B cell (primary cell): ENCODE results near the gene GRID1. TPM values are rescaled to one million over a fixed set of nuclear protein-coding genes. Genes with fewer than 3 reads are reported as not detected.

Source experiments
- ATAC-seq: fragments of 200-7000 bp; cut with Tn5 transposase; one replicate; pipeline ENCODE4 v1.10.0; 2021; ENCODE audit warnings: low read depth, mild to moderate bottlenecking, moderate number of reproducible peaks, moderate library complexity
- CTCF ChIA-PET: fragments of 350-600 bp; sonication (Branson Sonifier 250); formaldehyde crosslinking; loops from one replicate; lab custom pipeline; 2021; ENCODE audit warnings: antibody characterized with exemption, inconsistent platforms; lab: Charles Lee
- POLR2A ChIA-PET: fragments of 350-600 bp; sonication (Branson Sonifier 250); formaldehyde crosslinking; loops from one replicate; lab custom pipeline; 2021; ENCODE audit warnings: antibody characterized with exemption; lab: Charles Lee
- DNase-seq: peaks from one replicate; pipeline ENCODE4 v3.0.0; 2013
- H2AFZ ChIP-seq: 2 replicates; pipeline ENCODE4 v1.6.1; 2012; ENCODE audit warnings: mild to moderate bottlenecking, low read depth, low read length; ENCODE audit not compliant: insufficient read depth, poor library complexity, severe bottlenecking
- H3K27ac ChIP-seq, 2 donors: 1 replicate in 1 of 2; 2 replicates in 1 of 2; pipeline ENCODE4 v1.5.1; 2012 to 2013; ENCODE audit warnings: low read length in 2 of 2, mild to moderate bottlenecking in 2 of 2, moderate library complexity in 1 of 2
- H3K27me3 ChIP-seq, 4 experiments: fragments of 200-600 bp in 1 of 4; sonication (generic) in 1 of 4; replicated peaks in 1 of 4; 1 replicate in 2 of 4; 2 replicates in 2 of 4; pipeline versions ENCODE4 v1.6.1 to v1.7.0; 2013 to 2016; ENCODE audit warnings: low read length in 3 of 4, mild to moderate bottlenecking in 2 of 4, mixed read lengths in 1 of 4, moderate library complexity in 1 of 4; ENCODE audit not compliant: insufficient read depth in 4 of 4, control insufficient read depth in 3 of 4; ENCODE audit errors: control extremely low read depth in 1 of 4
- H3K36me3 ChIP-seq, 2 experiments: replicated peaks in 1 of 2; 1 replicate in 1 of 2; 2 replicates in 1 of 2; pipeline versions ENCODE4 v1.6.1 to v1.7.1; 2013; ENCODE audit warnings: low read length in 1 of 2; ENCODE audit not compliant: insufficient read depth in 2 of 2, control insufficient read depth in 1 of 2; ENCODE audit errors: control extremely low read depth in 1 of 2, extremely low read depth in 1 of 2
- H3K4me1 ChIP-seq, 2 donors: fragments of 200-600 bp in 1 of 2; sonication (generic) in 1 of 2; 1 replicate in 1 of 2; 2 replicates in 1 of 2; pipeline versions ENCODE4 v1.5.1 to v1.6.1; 2013 to 2017; ENCODE audit warnings: low read length in 2 of 2; ENCODE audit not compliant: control insufficient read depth in 2 of 2, insufficient read depth in 2 of 2
- H3K4me2 ChIP-seq: replicated peaks from 2 replicates; pipeline ENCODE3; 2012; ENCODE audit warnings: mild to moderate bottlenecking, low read depth, low read length; ENCODE audit not compliant: poor library complexity, severe bottlenecking
- H3K4me3 ChIP-seq, 5 experiments: fragments of 200-600 bp in 1 of 5; sonication (generic) in 1 of 5; 1 replicate in 3 of 5; 2 replicates in 2 of 5; pipeline versions ENCODE4 v1.5.1 to v1.7.0; 2011 to 2016; ENCODE audit warnings: low read length in 4 of 5, mild to moderate bottlenecking in 4 of 5, low read depth in 2 of 5, control low read depth in 1 of 5, moderate library complexity in 1 of 5; ENCODE audit not compliant: insufficient read depth in 1 of 5; ENCODE audit errors: control extremely low read depth in 1 of 5, extremely low read depth in 1 of 5
- H3K79me2 ChIP-seq: fragments of 200-600 bp; sonication (generic); one replicate; pipeline ENCODE4 v1.6.0; 2016; ENCODE audit warnings: low read length; ENCODE audit not compliant: control insufficient read depth, insufficient read depth
- H3K9ac ChIP-seq: fragments of 200-600 bp; sonication (generic); 2 replicates; pipeline ENCODE4 v1.6.1; 2017; ENCODE audit warnings: mild to moderate bottlenecking, low read length, moderate library complexity
- H3K9me3 ChIP-seq, 3 donors: one replicate each; pipeline versions ENCODE4 v1.6.1 to v1.7.1; 2013; ENCODE audit warnings: low read length in 2 of 3; ENCODE audit not compliant: control insufficient read depth in 2 of 3, insufficient read depth in 1 of 3; ENCODE audit errors: control extremely low read depth in 1 of 3
- H4K20me1 ChIP-seq: 2 replicates; pipeline ENCODE4 v1.6.0; 2012; ENCODE audit warnings: mild to moderate bottlenecking, low read length; ENCODE audit not compliant: insufficient read depth, control insufficient read depth, poor library complexity, severe bottlenecking
- H3K27ac Mint-ChIP-seq: one replicate; pipeline ENCODE4 v1.8.0; 2021; ENCODE audit warnings: mixed read lengths
- H3K27me3 Mint-ChIP-seq: one replicate; pipeline ENCODE4 v1.8.0; 2021; ENCODE audit warnings: mixed read lengths
- H3K4me1 Mint-ChIP-seq: one replicate; pipeline ENCODE4 v1.8.0; 2021; ENCODE audit warnings: mixed read lengths
- H3K4me3 Mint-ChIP-seq: one replicate; pipeline ENCODE4 v1.8.0; 2021; ENCODE audit warnings: mixed read lengths
- H3K9me3 Mint-ChIP-seq: one replicate; pipeline ENCODE4 v1.8.0; 2022; ENCODE audit warnings: mixed read lengths; ENCODE audit not compliant: insufficient read depth
- CTCF ChIP-seq: fragments of 200-600 bp; IDR thresholded peaks from one replicate; pipeline ENCODE4 v1.8.0; 2022; ENCODE audit warnings: antibody characterized with exemption, mild to moderate bottlenecking
- EZH2 ChIP-seq: IDR thresholded peaks from 2 replicates; pipeline ENCODE4 v1.6.1; 2012; ENCODE audit warnings: borderline replicate concordance, low read depth, mild to moderate bottlenecking, moderate library complexity, low read length; ENCODE audit not compliant: insufficient read depth, poor library complexity, severe bottlenecking
- WGBS: methylation state at CpG from one replicate; pipeline ENCODE4 v1.1.5; 2013; ENCODE audit warnings: missing lambda C conversion rate; ENCODE audit not compliant: insufficient coverage; 5-methylcytosine and 5-hydroxymethylcytosine counted together
- intact Hi-C: fragments of 100-400 bp; cut with micrococcal nuclease; formaldehyde crosslinking; loops from one replicate; pipeline ENCODE4 v1.10.0; 2022
- polyA plus RNA-seq: library from polyadenylated mRNA; depleted of rRNA; stranded (reverse); fragments of >200 nt; gene quantifications from 2 replicates; pipeline ENCODE4 v1.2.3, GENCODE V29; 2012
- total RNA-seq, 2 donors: library from RNA; stranded (reverse); fragments of 120-200 nt in 1 of 2; gene quantifications; 1 replicate in 1 of 2; 2 replicates in 1 of 2; pipeline versions ENCODE4 v1.2.3 to v1.2.4, GENCODE V29; 2013 to 2022

GRID1 gene
- total and polyA plus RNA-seq, 2 donors (not counting 1 experiment from before 2014, with no cell fraction given) = not detected

- H3K9ac ChIP-seq = no peak overlapping the region
- Mint-ChIP-seq H3K4me1 (no peaks in the 10 kb centered on the region), H3K4me3 (no peak overlapping the region), H3K27ac (no peak overlapping the region), H3K9me3 (peaks cover 2% of the 10 kb centered on the region), H3K27me3 (peaks cover 9% of the 10 kb centered on the region)
- ChIA-PET CTCF (no interaction called here), POLR2A (no interaction called here)
- no peaks in the 10 kb centered on the region for H3K4me1 ChIP-seq
- TF ChIP-seq EZH2 (no peak), CTCF (no peak)
- H3K9me3 ChIP-seq = peaks cover 0 to 4% (median 1%) of the 10 kb centered on the region in 3 donors
- 100% methylated on average over 3 of the region's 4 CpGs for WGBS
- H3K4me2 ChIP-seq = no peak overlapping the region
- no peaks in the 10 kb centered on the region for H4K20me1 ChIP-seq
- H3K27me3 ChIP-seq = no peaks in the 10 kb centered on the region
- no peaks in the 10 kb centered on the region for H3K36me3 ChIP-seq
- DNase-seq = no peak
- ATAC-seq = no peak
- intact Hi-C loops = no loop called here
- no peak overlapping the region for H3K4me3 ChIP-seq
- no peaks in the 10 kb centered on the region for H3K79me2 ChIP-seq
- H2AFZ ChIP-seq = no peak overlapping the region
- H3K27ac ChIP-seq = no peak overlapping the region
These were observed 540.2 kb downstream of the GRID1 start for GRCh38 chr10:85826377-85826776.

- Histone ChIP-seq H3K4me1 (no peaks in the 10 kb centered on the region), H2AFZ (no peak overlapping the region), H4K20me1 (no peaks in the 10 kb centered on the region), H3K4me3 (no peak overlapping the region), H3K4me2 (no peak overlapping the region), H3K36me3 (no peaks in the 10 kb centered on the region), H3K27me3 (no peaks in the 10 kb centered on the region), H3K79me2 (no peaks in the 10 kb centered on the region), H3K27ac (no peak overlapping the region), H3K9me3 (peaks cover 0 to 18% (median 13%) of the 10 kb centered on the region in 3 donors), H3K9ac (no peak overlapping the region)
- H3K4me1 Mint-ChIP-seq = no peaks in the 10 kb centered on the region
- ChIA-PET POLR2A (no interaction called here), CTCF (no interaction called here)
- no peak for ATAC-seq
- peaks cover 3% of the 10 kb centered on the region for H3K27me3 Mint-ChIP-seq
- DNase-seq = no peak
- TF ChIP-seq CTCF = no peak
- no peak for TF ChIP-seq EZH2
- H3K9me3 Mint-ChIP-seq = peaks cover 16% of the 10 kb centered on the region
- no CpG with 5 or more reads among the region's 2 CpGs for WGBS
- H3K4me3 Mint-ChIP-seq = no peak overlapping the region
- no peak overlapping the region for H3K27ac Mint-ChIP-seq
- intact Hi-C loops = no loop called here
These were observed 555.2 kb downstream of the GRID1 start for GRCh38 chr10:85811405-85811804.
